H1 (cell line): ENCODE results near the gene ZNF407. TPM values are rescaled to one million over a fixed set of nuclear protein-coding genes. Genes with fewer than 3 reads are reported as not detected.

ENCODE experiments used
- CTCF ChIA-PET: fragments of 300-600 bp; sonication (Branson Sonifier 250); formaldehyde crosslinking; loops from one replicate; lab custom pipeline; 2021; ENCODE audit not compliant: partially characterized antibody; lab: Charles Lee
- POLR2A ChIA-PET: fragments of 300-600 bp; sonication (Branson Sonifier 250); formaldehyde crosslinking; loops from one replicate; lab custom pipeline; 2021; ENCODE audit warnings: inconsistent platforms; ENCODE audit not compliant: partially characterized antibody; lab: Charles Lee
- DNase-seq, 2 experiments: peaks; one replicate each; pipeline versions ENCODE4 v3.0.0 to v3.0.0-alpha.2; 2010 to 2022; ENCODE audit warnings: low spot score in 2 of 2, low read depth in 1 of 2, mixed read lengths in 1 of 2
- FAIRE-seq: peaks from 2 replicates; lab custom pipeline; 2011; peaks lifted over from hg19 to GRCh38; lab: Jason Lieb, UNC
- H2AFZ ChIP-seq: 2 replicates; pipeline ENCODE4 v1.8.1; 2012; ENCODE audit warnings: low read length, inconsistent platforms
- H2AK5ac ChIP-seq: 2 replicates; pipeline ENCODE4 v1.6.1; 2013; ENCODE audit warnings: low read depth, low read length
- H2BK120ac ChIP-seq: replicated peaks from 2 replicates; pipeline ENCODE3; 2013; ENCODE audit warnings: low read depth, low read length, inconsistent platforms
- H2BK12ac ChIP-seq: 2 replicates; pipeline ENCODE4 v1.6.1; 2013; ENCODE audit warnings: low read depth, low read length
- H2BK15ac ChIP-seq: 2 replicates; pipeline ENCODE4 v1.6.1; 2013; ENCODE audit warnings: low read length
- H2BK20ac ChIP-seq: 2 replicates; pipeline ENCODE4 v1.6.1; 2013; ENCODE audit warnings: low read length
- H2BK5ac ChIP-seq: 2 replicates; pipeline ENCODE4 v1.6.1; 2013; ENCODE audit warnings: low read depth, low read length
- H3K14ac ChIP-seq: 2 replicates; pipeline ENCODE4 v1.6.1; 2013; ENCODE audit warnings: inconsistent platforms; ENCODE audit not compliant: insufficient read length
- H3K18ac ChIP-seq: 2 replicates; pipeline ENCODE4 v1.6.1; 2013; ENCODE audit warnings: low read length; ENCODE audit errors: extremely low read depth
- H3K23ac ChIP-seq: 2 replicates; pipeline ENCODE4 v1.6.1; 2013; ENCODE audit warnings: inconsistent platforms; ENCODE audit not compliant: insufficient read length
- H3K23me2 ChIP-seq: 2 replicates; pipeline ENCODE4 v1.6.1; 2013; ENCODE audit warnings: low read depth, low read length
- H3K27ac ChIP-seq: 2 replicates; pipeline ENCODE4 v1.6.1; 2011; ENCODE audit warnings: low read depth, low read length, inconsistent platforms
- H3K27me3 ChIP-seq, 4 experiments: replicated peaks in 1 of 4; 1 replicate in 1 of 4; 2 replicates in 3 of 4; pipeline versions ENCODE4 v1.6.1 to v1.8.1; 2011 to 2013; ENCODE audit warnings: low read length in 3 of 4, mild to moderate bottlenecking in 3 of 4, inconsistent platforms in 2 of 4, mixed read lengths in 2 of 4, moderate library complexity in 1 of 4; ENCODE audit not compliant: control insufficient read depth in 3 of 4, insufficient read depth in 3 of 4; ENCODE audit errors: extremely low read depth in 1 of 4
- H3K36me3 ChIP-seq, 4 experiments: 2 replicates each; pipeline versions ENCODE4 v1.6.1 to v1.8.1; 2011 to 2013; ENCODE audit warnings: mild to moderate bottlenecking in 4 of 4, low read length in 3 of 4, moderate library complexity in 2 of 4, control low read depth in 1 of 4, inconsistent platforms in 1 of 4; ENCODE audit not compliant: insufficient read depth in 4 of 4, control insufficient read depth in 2 of 4
- H3K4ac ChIP-seq: replicated peaks from 2 replicates; pipeline ENCODE3; 2013; ENCODE audit warnings: low read length, low read depth, mixed read lengths, inconsistent platforms; ENCODE audit not compliant: insufficient read length
- H3K4me1 ChIP-seq, 4 experiments: replicated peaks in 1 of 4; 1 replicate in 1 of 4; 2 replicates in 3 of 4; pipeline versions ENCODE4 v1.6.1 to v1.8.1; 2011 to 2013; ENCODE audit warnings: low read length in 3 of 4, inconsistent platforms in 2 of 4, mixed read lengths in 1 of 4; ENCODE audit not compliant: insufficient read depth in 4 of 4, control insufficient read depth in 3 of 4
- H3K4me2 ChIP-seq, 2 experiments: 2 replicates each; pipeline versions ENCODE4 v1.6.1 to v1.8.1; 2011 to 2013; ENCODE audit warnings: low read depth in 2 of 2, low read length in 2 of 2, control low read depth in 1 of 2, inconsistent platforms in 1 of 2, mild to moderate bottlenecking in 1 of 2; ENCODE audit not compliant: insufficient read depth in 1 of 2
- H3K4me3 ChIP-seq, 4 experiments: fragments of 200-600, 300-600 bp in 1 of 4; sonication (generic), shearing (Covaris generic), sonication (Bioruptor Twin) in 1 of 4; 2 replicates each; pipeline versions ENCODE4 v1.5.1 to v1.8.1; 2011 to 2016; ENCODE audit warnings: low read length in 4 of 4, low read depth in 3 of 4, control low read depth in 2 of 4, inconsistent platforms in 2 of 4, mild to moderate bottlenecking in 2 of 4, mixed read lengths in 1 of 4, moderate library complexity in 1 of 4; ENCODE audit not compliant: insufficient read depth in 2 of 4; ENCODE audit errors: extremely low read depth in 1 of 4
- H3K56ac ChIP-seq: replicated peaks from 2 replicates; pipeline ENCODE3; 2013; ENCODE audit warnings: low read depth, mild to moderate bottlenecking, mixed read lengths, low read length, inconsistent platforms; ENCODE audit not compliant: insufficient read length
- H3K79me1 ChIP-seq: 2 replicates; pipeline ENCODE4 v1.6.1; 2013; ENCODE audit warnings: low read depth, low read length, control low read depth
- H3K79me2 ChIP-seq, 2 experiments: 2 replicates each; pipeline versions ENCODE4 v1.6.1 to v1.8.1; 2012 to 2013; ENCODE audit warnings: low read length in 2 of 2, mild to moderate bottlenecking in 2 of 2, inconsistent platforms in 1 of 2; ENCODE audit not compliant: insufficient read depth in 2 of 2, control insufficient read depth in 1 of 2
- H3K9ac ChIP-seq, 4 experiments: replicated peaks in 1 of 4; 1 replicate in 1 of 4; 2 replicates in 3 of 4; pipeline versions ENCODE4 v1.6.1 to v1.8.1; 2011 to 2013; ENCODE audit warnings: low read depth in 3 of 4, low read length in 3 of 4, control low read depth in 2 of 4, mild to moderate bottlenecking in 2 of 4, moderate library complexity in 2 of 4, inconsistent platforms in 1 of 4; ENCODE audit errors: extremely low read depth in 1 of 4
- H3K9me3 ChIP-seq, 2 experiments: 2 replicates each; pipeline versions ENCODE4 v1.6.1 to v1.8.1; 2012 to 2013; ENCODE audit warnings: mild to moderate bottlenecking in 2 of 2, moderate library complexity in 2 of 2, control low read depth in 1 of 2, inconsistent platforms in 1 of 2, low read depth in 1 of 2, low read length in 1 of 2, mixed read lengths in 1 of 2; ENCODE audit not compliant: insufficient read depth in 2 of 2
- H4K20me1 ChIP-seq, 2 experiments: replicated peaks in 1 of 2; 2 replicates each; pipeline versions ENCODE3 to v1.8.1; 2011 to 2013; ENCODE audit warnings: inconsistent platforms in 2 of 2, low read length in 2 of 2, mild to moderate bottlenecking in 1 of 2; ENCODE audit not compliant: insufficient read depth in 2 of 2, control insufficient read depth in 1 of 2
- H4K5ac ChIP-seq: 2 replicates; pipeline ENCODE4 v1.6.1; 2013; ENCODE audit warnings: low read length, low read depth, mixed read lengths, inconsistent platforms; ENCODE audit not compliant: insufficient read length
- H4K8ac ChIP-seq: 2 replicates; pipeline ENCODE4 v1.8.0; 2013; ENCODE audit warnings: mild to moderate bottlenecking, moderate library complexity, low read length, inconsistent platforms; ENCODE audit not compliant: insufficient read depth; ENCODE audit errors: extremely low read depth
- H4K91ac ChIP-seq: replicated peaks from 2 replicates; pipeline ENCODE3; 2013; ENCODE audit warnings: low read length, mixed read lengths, inconsistent platforms; ENCODE audit not compliant: insufficient read length
- ASH2L ChIP-seq: fragments of 200-600, 300-600 bp; sonication (generic); IDR thresholded peaks from one replicate; pipeline ENCODE4 v1.7.1; 2017; ENCODE audit warnings: low read length
- BACH1 ChIP-seq: IDR thresholded peaks from 2 replicates; pipeline ENCODE4 v1.6.1; 2012; ENCODE audit warnings: low read length, improper control_type of control experiment
- CHD1 ChIP-seq: IDR thresholded peaks from 2 replicates; pipeline ENCODE4 v1.6.1; 2012; ENCODE audit warnings: low read depth, low read length, improper control_type of control experiment
- EGR1 ChIP-seq: IDR thresholded peaks from 2 replicates; pipeline ENCODE4 v1.6.1; 2011; ENCODE audit warnings: low read depth, low read length, borderline replicate concordance
- EP300 ChIP-seq, 2 experiments: IDR thresholded peaks; 1 replicate in 1 of 2; 2 replicates in 1 of 2; pipeline ENCODE4 v1.6.1; 2011 to 2012; ENCODE audit warnings: low read depth in 2 of 2, low read length in 2 of 2, mild to moderate bottlenecking in 2 of 2, borderline replicate concordance in 1 of 2, inconsistent platforms in 1 of 2, moderate library complexity in 1 of 2
- EZH2 ChIP-seq: fragments of 200-600 bp; sonication (generic); IDR thresholded peaks from 2 replicates; pipeline ENCODE4 v1.7.1; 2012; ENCODE audit warnings: low read depth, mild to moderate bottlenecking, moderate library complexity, low read length, inconsistent platforms; ENCODE audit not compliant: severe bottlenecking
- FOSL1 ChIP-seq: IDR thresholded peaks from 2 replicates; pipeline ENCODE4 v1.6.1; 2011; ENCODE audit warnings: mild to moderate bottlenecking, low read depth, low read length, moderate library complexity; ENCODE audit not compliant: insufficient read depth
- GABPA ChIP-seq: IDR thresholded peaks from 2 replicates; pipeline ENCODE4 v1.6.1; 2011; ENCODE audit warnings: mild to moderate bottlenecking, low read length, moderate library complexity, borderline replicate concordance; ENCODE audit not compliant: insufficient read depth
- KDM5A ChIP-seq: fragments of 200-600 bp; IDR thresholded peaks from 2 replicates; pipeline ENCODE4 v1.7.1; 2012; ENCODE audit warnings: mild to moderate bottlenecking, low read length, inconsistent platforms, mixed read lengths
- POU5F1 ChIP-seq: IDR thresholded peaks from 2 replicates; pipeline ENCODE4 v1.6.1; 2011; ENCODE audit warnings: low read depth, mild to moderate bottlenecking, low read length, moderate library complexity
- RXRA ChIP-seq: IDR thresholded peaks from 2 replicates; pipeline ENCODE4 v1.6.1; 2011; ENCODE audit warnings: low read depth, mild to moderate bottlenecking, low read length, moderate library complexity; ENCODE audit not compliant: insufficient read depth
- SIRT6 ChIP-seq: IDR thresholded peaks from one replicate; pipeline ENCODE4 v1.7.1; 2012; ENCODE audit warnings: low read length, inconsistent platforms
- SP1 ChIP-seq: IDR thresholded peaks from 2 replicates; pipeline ENCODE4 v1.6.1; 2011; ENCODE audit warnings: low read depth, low read length
- SRF ChIP-seq: IDR thresholded peaks from 2 replicates; pipeline ENCODE4 v1.6.1; 2011; ENCODE audit warnings: mild to moderate bottlenecking, low read depth, low read length, moderate library complexity
- SUZ12 ChIP-seq: fragments of 200-600 bp; sonication (generic); IDR thresholded peaks from 2 replicates; pipeline ENCODE4 v1.6.1; 2012; ENCODE audit warnings: mild to moderate bottlenecking, inconsistent platforms, low read length, moderate library complexity, mixed read lengths
- WGBS, 2 experiments: shearing (Covaris generic) in 1 of 2; methylation state at CpG; one replicate each; pipeline versions ENCODE4 v1.1.6 to v1.1.7; 2013 to 2015; ENCODE audit warnings: low lambda C conversion rate in 2 of 2, mixed read lengths in 2 of 2, inconsistent platforms in 1 of 2, low coverage in 1 of 2, missing lambda C conversion rate in 1 of 2; ENCODE audit not compliant: insufficient replicate concordance in 2 of 2, insufficient coverage in 1 of 2, insufficient read length in 1 of 2; ENCODE audit errors: extremely low coverage in 1 of 2, missing lambda C conversion rate in 1 of 2; 5-methylcytosine and 5-hydroxymethylcytosine counted together
- polyA plus RNA-seq, 7 experiments: library from polyadenylated mRNA; depleted of rRNA in 3 of 7; stranded (reverse) in 5 of 7; unstranded in 2 of 7; fragments of >200 nt in 5 of 7; fragments of 200-250 nt in 2 of 7; gene quantifications; 1 replicate in 5 of 7; 2 replicates in 1 of 7; 4 replicates in 1 of 7; pipeline versions ENCODE4 v1.2.1 to v1.2.3, GENCODE V29; 2011 to 2013; ENCODE audit warnings: missing spikeins in 2 of 7, mixed read lengths in 2 of 7
- total RNA-seq: library from RNA; stranded (reverse); fragmentation: NEBNext Ultra II Directional; extraction: Animal tissue kit (Norgen Biotek cat#: 25700); gene quantifications from 2 replicates; pipeline ENCODE4 v1.2.1, GENCODE V29; 2021

The ZNF407 gene
- total and polyA plus RNA-seq, 2 of the 8 experiments (the other 6 are each of a cell fraction or from before 2014, with no cell fraction given) = 1.5 to 6.8 TPM

- Histone ChIP-seq H3K9ac (no peak overlapping the region), H3K4me2 (no peak overlapping the region), H4K8ac (no peak overlapping the region), H2BK15ac (no peak overlapping the region), H3K56ac (peak overlapping the region; percentile 70), H2BK20ac (no peak overlapping the region), H4K91ac (no peak overlapping the region), H3K18ac (no peak overlapping the region), H2AK5ac (peak overlapping the region; percentile 66; the same call in 1 of the 2 replicates), H3K23me2 (peaks cover 7% of the 10 kb centered on the region), H2BK120ac (no peak overlapping the region), H3K27me3 (no peaks in the 10 kb centered on the region), H3K4me3 (no peak overlapping the region), H3K4me1 (peaks cover 0 to 3% (median under 1%) of the 10 kb centered on the region in 4 experiments; a peak in 1 of 7 replicates), H3K36me3 (no peaks in the 10 kb centered on the region), H2BK5ac (no peak overlapping the region), H4K5ac (no peak overlapping the region), H3K14ac (no peak overlapping the region), H3K9me3 (peaks cover 0 to 5% of the 10 kb centered on the region in 2 experiments; a peak in 1 of 4 replicates), H3K4ac (no peak overlapping the region), H2BK12ac (peak overlapping the region; percentile 34; the same call in 1 of the 2 replicates), H3K79me1 (peaks cover 2% of the 10 kb centered on the region; the same call in 1 of the 2 replicates), H3K79me2 (peaks cover 0 to 6% of the 10 kb centered on the region in 2 experiments; a peak in 2 of 4 replicates), H2AFZ (no peak overlapping the region), H3K23ac (no peak overlapping the region), H3K27ac (no peak overlapping the region), H4K20me1 (peaks cover 0 to 1% of the 10 kb centered on the region in 2 experiments)
- no peak for FAIRE-seq
- POLR2A ChIA-PET = no interaction called here
- 57% methylated on average over 7 of the region's 7 CpGs; no CpG with 5 or more reads in 1 of the 2 experiments for WGBS, 2 experiments
- CTCF ChIA-PET = no interaction called here
- DNase-seq = no peak
- TF ChIP-seq ASH2L = no peak
- TF ChIP-seq BACH1 = no peak
- TF ChIP-seq GABPA = no peak
- no peak for TF ChIP-seq RXRA
- TF ChIP-seq EZH2 = no peak
- TF ChIP-seq SP1 = no peak
- no peak for TF ChIP-seq EP300 (IDR thresholded peaks at IDR 0.05; ENCODE audit: borderline replicate concordance in 1 of 2, low read depth in 2 of 2, low read length in 2 of 2)
- no peak for TF ChIP-seq SIRT6
- TF ChIP-seq EGR1 = no peak
- no peak for TF ChIP-seq CHD1
- TF ChIP-seq FOSL1 = no peak
- TF ChIP-seq SRF = no peak
- TF ChIP-seq KDM5A = no peak
- TF ChIP-seq POU5F1 = no peak
- no peak for TF ChIP-seq SUZ12
These were observed 18.8 kb downstream of the ZNF407 start for GRCh38 chr18:74616494-74616893.
